H7 (cell line): ENCODE results near the gene POGLUT2. TPM values are rescaled to one million over a fixed set of nuclear protein-coding genes. Genes with fewer than 3 reads are reported as not detected.

Experiments
- DNase-seq: peaks from one replicate; pipeline ENCODE4 v3.0.0; 2012
- H3K27me3 ChIP-seq: 2 replicates; pipeline ENCODE4 v1.6.0; 2011; ENCODE audit warnings: mild to moderate bottlenecking, low read length; ENCODE audit not compliant: control insufficient read depth, insufficient read depth
- H3K36me3 ChIP-seq: replicated peaks from 2 replicates; pipeline ENCODE4 v1.5.1; 2011; ENCODE audit warnings: low read length; ENCODE audit not compliant: control insufficient read depth, insufficient read depth
- H3K4me3 ChIP-seq: 2 replicates; pipeline ENCODE4 v1.5.1; 2011; ENCODE audit warnings: low read depth, mild to moderate bottlenecking, control low read depth, low read length, moderate library complexity; ENCODE audit not compliant: insufficient read depth
- total RNA-seq: library from RNA; depleted of rRNA; stranded (reverse); fragments of >200 nt; shearing (Covaris generic); gene quantifications from 2 replicates; pipeline ENCODE4 v1.2.3, GENCODE V29; 2014

The POGLUT2 gene
- total RNA-seq, 1 experiment from 2014 or later = 23.8 TPM

- no peaks in the 10 kb centered on the region; the same call in 1 of the 2 replicates for H3K36me3 ChIP-seq
- no peak overlapping the region for H3K4me3 ChIP-seq
- DNase-seq = no peak
- H3K27me3 ChIP-seq = no peaks in the 10 kb centered on the region
Measured at GRCh38 chr13:102817241-102817640, 18.5 kb upstream of the POGLUT2 start.

GRCh38 chr13:102816708-102817107, 17.9 kb upstream of the POGLUT2 start:
- Histone ChIP-seq H3K36me3 (no peaks in the 10 kb centered on the region; the same call in 1 of the 2 replicates), H3K27me3 (no peaks in the 10 kb centered on the region), H3K4me3 (no peak overlapping the region)
- DNase-seq = no peak

- no peak for DNase-seq
- Histone ChIP-seq H3K27me3 (no peaks in the 10 kb centered on the region), H3K4me3 (no peak overlapping the region), H3K36me3 (no peaks in the 10 kb centered on the region; the same call in 1 of the 2 replicates)
Measured at GRCh38 chr13:102815788-102816187, 17.0 kb upstream of the POGLUT2 start.

- DNase-seq = no peak
- Histone ChIP-seq H3K36me3 (no peaks in the 10 kb centered on the region; the same call in 1 of the 2 replicates), H3K4me3 (no peak overlapping the region), H3K27me3 (no peaks in the 10 kb centered on the region)
Measured at GRCh38 chr13:102814793-102815192, 16.0 kb upstream of the POGLUT2 start.

- no peaks in the 10 kb centered on the region; the same call in 1 of the 2 replicates for H3K36me3 ChIP-seq
- H3K4me3 ChIP-seq = no peak overlapping the region
- no peaks in the 10 kb centered on the region for H3K27me3 ChIP-seq
- DNase-seq = no peak
Measured at GRCh38 chr13:102814025-102814607, 15.3 kb upstream of the POGLUT2 start.

GRCh38 chr13:102812611-102813287, 14.0 kb upstream of the POGLUT2 start:
- Histone ChIP-seq H3K4me3 (no peak overlapping the region), H3K36me3 (no peaks in the 10 kb centered on the region), H3K27me3 (no peaks in the 10 kb centered on the region)
- DNase-seq = peak; percentile 57

GRCh38 chr13:102807699-102808098, 8.9 kb upstream of the POGLUT2 start:
- Histone ChIP-seq H3K36me3 (no peaks in the 10 kb centered on the region), H3K27me3 (no peaks in the 10 kb centered on the region), H3K4me3 (no peak overlapping the region)
- no peak for DNase-seq

GRCh38 chr13:102805680-102806079, 6.9 kb upstream of the POGLUT2 start:
- no peak for DNase-seq
- Histone ChIP-seq H3K4me3 (no peak overlapping the region), H3K27me3 (peaks cover 2% of the 10 kb centered on the region; the same call in 1 of the 2 replicates), H3K36me3 (no peaks in the 10 kb centered on the region)

- peaks cover 11% of the 10 kb centered on the region for H3K27me3 ChIP-seq
- H3K36me3 ChIP-seq = no peaks in the 10 kb centered on the region
- DNase-seq = peak; percentile 93
- H3K4me3 ChIP-seq = peak overlapping the region; percentile 78
Measured at GRCh38 chr13:102800145-102801041, 1.6 kb upstream of the POGLUT2 start.

- Histone ChIP-seq H3K36me3 (no peaks in the 10 kb centered on the region), H3K27me3 (peaks cover 11% of the 10 kb centered on the region), H3K4me3 (peak overlapping the region; percentile 78)
- peak; percentile 72 for DNase-seq
Measured at GRCh38 chr13:102799426-102800144, 809 bp upstream of the POGLUT2 start.

- peak; percentile 26 for DNase-seq
- Histone ChIP-seq H3K36me3 (no peaks in the 10 kb centered on the region), H3K4me3 (no peak overlapping the region), H3K27me3 (peaks cover 3% of the 10 kb centered on the region; the same call in 1 of the 2 replicates)
Measured at GRCh38 chr13:102793611-102794355, 5.0 kb downstream of the POGLUT2 start.

GRCh38 chr13:102792396-102792795, 6.4 kb downstream of the POGLUT2 start:
- Histone ChIP-seq H3K4me3 (no peak overlapping the region), H3K36me3 (no peaks in the 10 kb centered on the region), H3K27me3 (no peaks in the 10 kb centered on the region)
- DNase-seq = no peak

- DNase-seq = no peak
- H3K27me3 ChIP-seq = no peaks in the 10 kb centered on the region
- no peaks in the 10 kb centered on the region; the same call in 1 of the 2 replicates for H3K36me3 ChIP-seq
- no peak overlapping the region for H3K4me3 ChIP-seq
Measured at GRCh38 chr13:102788683-102789082, 10.1 kb downstream of the POGLUT2 start.
